Mesenteric fat pad (tissue), 1 donor: Measurements from ENCODE around the gene SPOCK2. TPM values are rescaled to one million over a fixed set of nuclear protein-coding genes. Genes with fewer than 3 reads are reported as not detected.

Experiments used
- DNase-seq: peaks from one replicate; pipeline ENCODE4 v3.0.0-alpha.2; 2020; ENCODE audit warnings: low spot score
- total RNA-seq: library from RNA; stranded (reverse); fragmentation: NEBNext Ultra II Directional; extraction: Animal tissue kit (Norgen Biotek cat#: 25700); gene quantifications from one replicate; pipeline ENCODE4 v1.2.1, GENCODE V29; 2021
- donor health status: DM: yes; HTN: yes; CAD: no.

The SPOCK2 gene
- total RNA-seq, 1 donor from 2014 or later, result 5.8 TPM

DNA sequence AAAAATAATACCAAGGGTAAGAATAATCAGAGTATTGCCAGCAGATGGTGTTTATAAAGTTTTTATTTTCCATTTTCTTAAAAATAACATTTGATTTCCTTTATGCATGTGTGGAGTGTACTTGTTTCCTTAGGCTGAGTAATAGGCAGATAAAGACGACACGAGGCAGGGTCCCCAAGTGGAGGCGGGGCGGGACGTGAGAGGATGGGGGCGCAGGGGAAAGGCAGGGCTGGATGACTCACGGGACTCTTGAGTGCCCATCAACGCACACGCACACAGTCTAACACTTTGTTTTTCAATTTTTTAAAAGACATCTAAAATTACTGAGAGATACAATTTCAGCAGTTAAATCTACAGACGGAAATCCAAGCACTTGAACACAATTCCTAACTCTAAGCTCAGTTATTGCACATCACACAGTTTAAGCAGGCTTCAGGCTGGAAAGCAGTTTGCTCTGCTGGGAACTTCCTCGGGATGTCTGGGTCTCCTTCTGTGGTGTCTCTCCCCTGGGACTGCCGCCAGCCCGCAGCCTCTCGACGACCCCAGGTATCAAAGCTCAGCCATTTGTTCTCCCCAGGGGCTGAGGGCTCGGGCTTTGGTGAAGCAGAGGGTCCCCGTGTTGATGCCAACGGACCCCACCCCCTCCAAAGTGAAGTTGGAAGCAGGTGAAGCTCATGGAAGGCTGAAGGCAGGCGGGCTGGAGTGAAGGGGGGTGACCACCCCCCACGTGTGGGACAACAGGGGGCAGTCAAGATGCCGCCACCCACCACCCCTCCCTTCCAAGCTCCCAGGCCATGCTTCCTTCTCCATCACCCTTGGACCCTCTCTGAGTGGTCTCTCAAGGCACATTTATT lies 29.1 kb downstream of the SPOCK2 start:
- no peak for DNase-seq

- no peak for DNase-seq
These were observed 29.9 kb downstream of the SPOCK2 start for GRCh38 chr10:72058347-72058898.

GRCh38 chr10:72056932-72057751 lies 31.2 kb downstream of the SPOCK2 start:
- no peak for DNase-seq

DNA sequence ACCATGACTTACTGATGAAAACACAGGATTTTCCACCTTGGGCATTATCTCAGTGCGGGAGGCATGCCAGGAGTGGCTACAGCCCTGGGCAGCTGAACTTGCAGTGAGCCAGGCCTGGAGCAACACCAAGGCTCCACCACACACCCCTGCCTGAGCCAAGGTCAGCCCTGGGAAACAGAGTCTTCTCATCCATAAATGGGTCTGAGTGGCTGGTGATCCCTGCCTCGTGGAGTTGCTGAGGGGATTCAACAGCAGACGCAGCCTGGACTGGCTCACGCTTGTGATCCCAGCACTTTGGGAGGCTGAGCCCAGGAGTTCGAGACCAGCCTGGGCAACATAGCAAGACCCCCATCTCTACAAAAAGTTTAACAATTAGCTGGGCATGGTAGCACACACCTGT lies 32.2 kb downstream of the SPOCK2 start:
- no peak for DNase-seq

DNA sequence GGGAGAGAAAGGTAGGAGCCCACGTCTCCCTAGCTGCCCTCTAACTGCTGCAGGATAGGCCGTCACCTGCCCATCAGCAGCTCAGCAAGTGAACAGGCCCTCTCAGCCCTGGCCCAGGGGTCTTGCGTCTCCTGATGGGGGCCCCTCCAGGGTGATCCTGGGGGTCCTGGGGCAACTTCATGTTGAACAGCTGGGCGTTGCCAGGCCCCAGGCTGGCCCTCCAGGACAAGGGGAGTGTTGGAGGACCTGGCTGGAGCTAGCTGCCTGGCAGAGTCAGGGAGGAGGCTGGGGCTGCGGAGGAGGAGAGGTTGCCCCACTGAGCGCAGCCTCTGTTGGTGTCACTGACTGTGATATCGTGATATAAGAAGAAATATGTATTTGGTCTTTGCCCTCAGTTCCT lies 34.7 kb downstream of the SPOCK2 start:
- no peak for DNase-seq

DNA sequence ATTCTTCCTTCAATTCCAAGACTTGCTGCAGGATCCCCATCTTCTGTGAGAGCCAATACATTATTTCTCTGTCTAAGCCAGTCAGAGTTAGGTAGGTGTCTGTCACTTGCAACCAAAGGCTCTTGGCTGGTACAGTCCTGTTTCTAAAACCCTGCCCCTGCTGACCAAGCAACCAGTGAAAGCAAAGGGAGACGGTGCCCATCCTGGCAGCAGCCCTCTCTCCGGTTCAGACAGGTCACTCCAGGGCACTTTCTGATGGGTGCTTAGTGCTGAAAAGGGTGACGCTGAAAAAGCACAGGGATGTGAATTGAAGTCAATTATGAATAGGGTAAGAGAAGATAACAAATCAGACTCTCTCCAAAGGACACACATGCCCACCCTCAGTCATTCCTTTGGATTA lies 37.5 kb downstream of the SPOCK2 start:
- no peak for DNase-seq

DNA sequence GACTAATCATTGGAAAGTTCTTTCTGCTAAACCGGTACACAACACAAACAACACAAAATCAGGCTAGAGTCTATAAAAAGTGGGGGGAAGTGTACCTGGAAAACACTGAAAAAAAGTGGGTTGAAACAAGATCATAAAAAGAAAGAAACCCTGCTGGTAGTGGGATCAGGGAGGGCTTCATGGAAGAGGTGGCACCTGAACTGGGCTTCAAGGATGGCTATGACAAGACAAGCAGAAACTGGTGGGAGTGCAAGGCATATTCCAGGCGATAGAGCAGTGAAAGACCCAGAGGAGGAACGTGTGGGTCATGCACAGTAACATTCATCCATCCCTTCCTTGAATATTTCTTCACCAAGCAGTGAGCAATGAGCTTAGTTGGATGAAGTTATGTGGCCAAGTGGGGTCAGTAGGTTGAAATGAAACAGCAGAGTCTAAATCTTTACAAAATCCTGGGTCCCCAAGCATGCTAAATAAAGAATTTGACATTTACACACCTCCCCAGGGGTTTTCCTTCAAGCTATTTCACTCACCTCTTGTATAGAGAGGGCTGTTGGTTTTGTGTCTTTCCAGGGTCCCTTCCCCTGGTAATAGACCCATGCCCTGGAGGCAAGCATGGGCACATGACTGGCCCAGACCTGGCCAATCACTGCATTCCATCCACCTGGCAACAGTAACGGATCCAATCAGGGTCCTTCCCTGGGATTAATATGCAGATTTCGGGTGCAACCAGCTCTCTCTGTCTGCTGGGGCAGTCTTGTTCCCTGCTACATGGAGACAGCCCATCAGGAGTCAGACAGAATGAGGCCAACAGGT lies 38.2 kb downstream of the SPOCK2 start:
- no peak for DNase-seq

GRCh38 chr10:72049472-72049871 lies 38.9 kb downstream of the SPOCK2 start:
- DNase-seq, result no peak

DNA sequence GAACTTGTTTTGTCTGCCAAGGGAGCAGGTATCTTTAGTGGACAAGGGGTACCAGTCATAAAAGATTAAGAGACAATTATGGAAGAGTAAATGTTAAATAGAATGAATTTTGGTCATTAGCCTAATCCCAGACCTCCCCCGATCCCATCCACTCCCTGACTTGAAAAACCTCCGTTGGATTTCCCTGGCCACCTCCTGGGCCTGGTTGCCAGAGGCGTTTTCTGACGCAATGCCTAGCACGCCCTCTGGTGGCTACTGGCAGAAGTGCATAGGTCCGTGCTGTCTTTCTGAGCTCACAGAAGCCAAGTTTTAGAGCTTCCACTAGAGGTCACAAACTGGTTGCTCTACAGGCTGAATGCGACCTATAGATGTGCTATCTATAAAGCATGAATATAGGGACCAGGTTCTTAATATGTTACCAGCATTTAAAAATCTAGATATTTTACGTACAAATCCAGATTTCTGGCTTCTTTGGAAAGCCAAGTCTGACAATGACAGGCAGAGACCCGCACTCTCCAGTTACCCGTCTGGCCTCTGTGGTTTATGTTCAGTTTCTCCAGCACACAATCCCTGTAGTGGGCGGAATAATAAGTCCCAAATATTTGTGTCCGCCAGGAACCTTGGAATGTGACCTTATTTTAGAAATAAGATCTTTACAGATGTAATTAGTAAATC lies 39.8 kb downstream of the SPOCK2 start:
- no peak for DNase-seq

DNA sequence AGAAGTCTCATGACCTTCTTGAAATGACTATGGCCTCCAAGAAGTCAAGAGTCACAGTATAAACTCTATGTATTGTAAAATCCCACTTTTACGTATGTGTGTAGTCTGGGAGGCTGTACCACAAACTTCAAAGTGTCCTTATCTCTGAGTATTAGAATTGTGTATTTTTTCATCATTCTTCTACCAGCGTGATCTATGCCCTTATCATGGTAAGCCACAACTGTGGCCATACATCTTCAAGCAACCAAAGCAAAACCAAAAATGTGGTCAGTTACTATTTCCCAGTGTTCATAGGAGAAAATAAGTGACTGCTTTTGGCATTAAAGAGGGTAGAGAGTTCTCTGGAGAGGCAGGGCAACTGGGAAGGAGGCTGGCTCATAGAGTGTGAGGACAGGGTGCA lies 42.8 kb downstream of the SPOCK2 start:
- no peak for DNase-seq

DNA sequence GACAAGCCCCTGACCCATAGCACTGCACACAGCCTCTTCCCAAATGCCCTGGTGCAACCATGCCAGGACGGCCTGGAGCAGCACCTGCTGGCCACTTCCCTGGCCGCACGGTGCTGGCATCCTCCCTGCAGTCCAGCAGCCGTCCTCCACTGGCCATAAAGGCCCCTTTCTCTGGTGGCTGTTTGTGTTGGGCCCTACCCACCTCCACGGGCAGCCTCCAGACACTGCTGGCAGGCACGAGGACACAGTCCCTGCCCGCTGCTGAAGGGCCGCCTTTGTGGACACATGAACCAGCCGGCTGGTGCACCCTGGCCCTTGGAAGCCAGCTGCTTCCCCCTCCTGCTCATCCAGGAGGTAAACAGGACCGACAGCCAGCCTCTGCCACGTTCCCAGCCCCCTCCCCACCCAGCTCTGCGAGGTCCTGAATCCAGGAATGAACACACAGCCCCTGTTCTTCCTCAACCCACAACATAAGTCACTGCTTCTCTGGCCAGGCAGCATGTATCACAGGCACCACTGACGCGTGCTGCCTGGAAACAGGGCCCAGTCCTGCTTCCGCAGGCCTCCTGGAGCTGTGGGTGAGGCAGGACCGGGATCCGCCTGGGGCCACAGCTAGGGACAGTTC lies 43.8 kb downstream of the SPOCK2 start:
- DNase-seq, result no peak

DNA sequence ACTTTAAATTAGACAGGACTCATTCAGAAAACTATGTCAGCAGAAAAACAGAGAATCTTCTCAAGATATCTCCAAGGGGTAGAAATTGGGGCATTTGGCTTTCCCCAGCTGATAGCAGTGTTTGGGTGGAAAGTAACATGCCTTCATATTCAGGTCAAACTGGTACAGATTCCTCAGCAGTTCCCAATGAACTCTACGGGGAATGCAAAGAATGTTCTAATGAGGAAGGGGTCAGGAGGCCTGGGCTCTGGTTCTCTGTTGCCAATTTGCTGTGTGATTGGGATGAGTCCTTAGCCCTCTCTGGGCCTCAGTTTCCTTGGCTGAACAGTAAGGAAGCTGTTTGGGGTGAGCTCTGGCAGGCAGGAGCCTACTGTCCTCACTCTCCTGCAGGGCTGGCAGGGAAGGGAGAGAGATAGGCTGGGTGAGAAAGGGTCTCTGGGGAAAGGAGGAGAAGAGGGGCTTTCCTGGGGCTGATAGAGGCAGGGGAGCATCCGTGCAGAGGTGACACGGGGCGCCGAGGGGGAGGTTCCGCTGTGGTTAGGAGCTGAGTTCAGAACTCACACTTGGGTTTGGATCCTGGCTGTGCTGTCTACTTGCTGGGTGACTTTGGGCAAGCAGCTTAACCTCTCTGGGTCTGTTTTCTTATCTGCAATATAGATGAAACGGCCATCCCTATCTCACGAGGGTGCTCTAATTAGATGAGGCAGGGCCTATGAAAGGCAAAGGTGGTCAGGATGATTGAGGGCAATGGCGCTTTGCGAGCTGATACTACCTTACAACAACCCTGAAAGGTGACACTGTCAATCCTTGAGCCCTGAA lies 45.1 kb downstream of the SPOCK2 start:
- DNase-seq, result no peak

GRCh38 chr10:72041491-72041890 lies 46.9 kb downstream of the SPOCK2 start:
- no peak for DNase-seq

GRCh38 chr10:72039377-72039776 lies 49.0 kb downstream of the SPOCK2 start:
- no peak for DNase-seq

DNA sequence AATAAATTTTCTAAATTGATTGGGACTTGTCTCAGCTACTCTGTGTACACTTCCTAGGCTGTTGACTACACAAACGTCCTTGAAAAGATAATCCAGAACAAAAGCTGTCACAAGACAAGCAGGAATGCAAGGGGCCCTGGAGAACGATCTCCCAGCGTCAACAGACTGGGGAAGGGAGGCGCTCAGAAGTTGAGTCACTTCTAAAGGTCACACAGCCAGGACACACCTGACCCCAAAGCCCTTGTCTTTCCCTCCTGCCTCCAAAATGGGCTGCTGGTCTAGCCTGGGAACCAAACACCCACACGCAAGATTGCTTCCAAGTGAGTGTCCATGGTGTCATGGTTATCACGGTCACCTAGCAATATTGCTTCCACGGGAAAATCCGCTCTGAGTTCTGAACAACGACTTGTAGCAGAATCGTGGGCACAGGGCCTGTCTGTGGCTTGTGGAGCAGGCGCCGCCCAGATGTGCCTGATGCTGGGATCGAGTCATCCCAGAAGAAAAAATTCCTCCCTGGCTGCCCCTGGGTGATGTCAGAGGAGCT lies 49.8 kb downstream of the SPOCK2 start:
- DNase-seq, result no peak

- DNase-seq, result no peak
These were observed 50.5 kb downstream of the SPOCK2 start for GRCh38 chr10:72037811-72038210.

- no peak for DNase-seq
These were observed 51.1 kb downstream of the SPOCK2 start for GRCh38 chr10:72037266-72037665.

DNA sequence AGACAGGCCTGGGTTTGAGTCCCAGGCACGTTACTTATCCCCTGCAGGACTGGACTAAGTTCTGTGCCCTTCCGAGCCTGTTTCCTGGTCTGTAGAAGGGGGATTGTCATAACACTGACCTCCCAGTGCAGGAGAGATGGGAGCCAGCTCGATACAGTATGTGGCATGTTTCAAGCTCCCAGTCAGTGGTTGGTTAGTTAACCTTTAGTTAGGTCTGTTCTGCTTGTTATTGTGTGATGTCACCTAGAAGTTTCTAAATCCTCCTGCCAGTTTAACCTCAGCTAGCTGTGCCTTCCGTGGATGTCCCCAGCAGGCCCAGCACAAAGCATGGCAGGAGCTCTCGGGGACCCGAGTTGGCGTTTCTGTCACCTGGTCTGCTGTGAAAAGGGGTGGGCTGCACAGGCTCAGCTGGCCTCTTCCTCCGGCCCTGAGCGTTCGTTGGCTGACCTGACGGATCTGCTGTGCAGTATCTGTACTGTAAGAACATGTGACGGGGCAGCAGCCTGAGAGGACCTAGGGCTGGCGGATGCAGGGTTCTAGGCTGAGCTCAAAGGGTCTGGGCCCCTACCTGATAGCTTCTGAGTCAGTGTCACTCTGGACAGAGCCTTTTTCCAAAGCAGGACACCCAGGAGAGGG lies 53.0 kb downstream of the SPOCK2 start:
- no peak for DNase-seq

DNA sequence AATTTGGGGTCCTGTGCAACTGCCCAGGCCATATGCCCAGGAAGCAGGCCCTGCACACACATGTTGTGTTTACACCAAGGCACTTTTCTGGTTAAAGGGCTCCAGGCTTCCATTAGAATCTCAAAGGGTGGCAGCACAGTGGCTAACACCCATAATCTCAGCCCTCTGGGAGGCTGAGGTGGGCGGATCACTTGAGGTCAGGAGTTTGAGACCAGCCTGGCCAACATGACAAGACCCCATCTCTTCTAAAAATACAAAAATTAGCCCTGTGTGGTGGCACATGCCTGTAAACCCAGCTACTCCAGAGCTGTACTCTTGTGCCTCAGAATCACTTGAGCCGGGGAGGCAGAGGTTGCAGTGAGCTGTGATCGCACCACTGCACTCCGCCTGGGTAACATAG lies 53.6 kb downstream of the SPOCK2 start:
- no peak for DNase-seq
